Ishikawa (cell line): Measurements from ENCODE around the gene EVPL.

Experiments used
- CEBPB ChIP-seq: IDR thresholded peaks from 2 replicates; pipeline ENCODE4 v1.6.1; 2012
- CREB1 ChIP-seq: IDR thresholded peaks from 2 replicates; pipeline ENCODE4 v1.6.1; 2012; ENCODE audit warnings: low read depth
- EP300 ChIP-seq: IDR thresholded peaks from 2 replicates; pipeline ENCODE4 v1.6.1; 2012; ENCODE audit warnings: borderline replicate concordance
- FOXM1 ChIP-seq: IDR thresholded peaks from 2 replicates; pipeline ENCODE4 v1.6.1; 2012; ENCODE audit warnings: low read depth, borderline replicate concordance
- NFIC ChIP-seq: IDR thresholded peaks from 2 replicates; pipeline ENCODE4 v1.6.1; 2012
- RAD21 ChIP-seq: IDR thresholded peaks from 2 replicates; pipeline ENCODE4 v1.6.1; 2012; ENCODE audit warnings: low read depth
- REST ChIP-seq: IDR thresholded peaks from 2 replicates; pipeline ENCODE4 v1.6.1; 2012; ENCODE audit warnings: low read depth, mild to moderate bottlenecking
- TCF12 ChIP-seq: IDR thresholded peaks from 2 replicates; pipeline ENCODE4 v1.6.1; 2012; ENCODE audit warnings: low read depth
- TEAD4 ChIP-seq: IDR thresholded peaks from 2 replicates; pipeline ENCODE4 v1.6.1; 2012
- USF1 ChIP-seq: IDR thresholded peaks from 2 replicates; pipeline ENCODE4 v1.6.1; 2012
- YY1 ChIP-seq: IDR thresholded peaks from 2 replicates; pipeline ENCODE4 v1.6.1; 2012; ENCODE audit warnings: low read depth
- TF ChIP-seq, protein P1 (sequence below): IDR thresholded peaks from 2 replicates; pipeline ENCODE4 v1.6.1; 2012

GRCh38 chr17:75978938-75979704 is 48.0 kb downstream of the EVPL start, which contains the start of the genes ACOX1 and TEN1:
- TF ChIP-seq USF1 (peak; percentile 100), RAD21 (no peak), TEAD4 (0 out of 2 replicates have a peak, but pooled peaks have one; percentile 9), CREB1 (0 out of 2 replicates have a peak, but pooled peaks have one; percentile 7), YY1 (peak; percentile 80), EP300 (no peak; the same call in 1 of the 2 replicates), FOXM1 (no peak; the same call in 1 of the 2 replicates), CEBPB (no peak), REST (no peak), TCF12 (peak; percentile 57), NFIC (no peak)
- TF ChIP-seq, protein P1, sequence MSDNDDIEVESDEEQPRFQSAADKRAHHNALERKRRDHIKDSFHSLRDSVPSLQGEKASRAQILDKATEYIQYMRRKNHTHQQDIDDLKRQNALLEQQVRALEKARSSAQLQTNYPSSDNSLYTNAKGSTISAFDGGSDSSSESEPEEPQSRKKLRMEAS = peak; percentile 62
